Measurements from ENCODE around the gene GABRG2.
"Not testable (repeated sequence)": the region's sequence is repeated elsewhere in the genome, so short reads cannot be mapped to it uniquely, and the experiment has no call there.

Gene GABRG2

GRCh38 chr5:162067655-162068411 lies at the start of gene GABRG2:
Gene GABRG2 (plus strand): TSS chr5:162067773. CDS start chr5:162068000, 227 bp downstream.
- DNase-seq (ENCODE audit: low read depth in 2 of 2): no peak

GRCh38 chr5:162025312-162025711 lies 42.3 kb upstream of the GABRG2 start:
- no peak for DNase-seq (ENCODE audit: low read depth in 2 of 2)

GRCh38 chr5:162026803-162027202 lies 40.8 kb upstream of the GABRG2 start:
- no peak for DNase-seq (ENCODE audit: low read depth in 2 of 2)

- DNase-seq (ENCODE audit: low read depth in 2 of 2): no peak
Observed at GRCh38 chr5:162037431-162037830, 30.1 kb upstream of the GABRG2 start.

- DNase-seq (ENCODE audit: low read depth in 2 of 2): no peak
Observed at GRCh38 chr5:162047279-162047678, 20.3 kb upstream of the GABRG2 start.

- no peak for DNase-seq (ENCODE audit: low read depth in 2 of 2)
Observed at GRCh38 chr5:162052676-162053075, 14.9 kb upstream of the GABRG2 start.

GRCh38 chr5:162055095-162055494 lies 12.5 kb upstream of the GABRG2 start:
- not testable (repeated sequence) for DNase-seq (ENCODE audit: low read depth in 2 of 2)

- DNase-seq (ENCODE audit: low read depth in 2 of 2): no peak
Observed at GRCh38 chr5:162067162-162067561, 411 bp upstream of the GABRG2 start.

GRCh38 chr5:162068412-162068811 lies 839 bp downstream of the GABRG2 start:
- DNase-seq (ENCODE audit: low read depth in 2 of 2): no peak

GRCh38 chr5:162068936-162069335 lies 1.4 kb downstream of the GABRG2 start:
- DNase-seq (ENCODE audit: low read depth in 2 of 2): no peak

GRCh38 chr5:162078805-162079204 lies 11.2 kb downstream of the GABRG2 start:
- DNase-seq (ENCODE audit: low read depth in 2 of 2): no peak

- DNase-seq (ENCODE audit: low read depth in 2 of 2): no peak
Observed at GRCh38 chr5:162091336-162091735, 23.8 kb downstream of the GABRG2 start.

- DNase-seq (ENCODE audit: low read depth in 2 of 2): no peak
Observed at GRCh38 chr5:162096448-162096847, 28.9 kb downstream of the GABRG2 start.

GRCh38 chr5:162107591-162107990 lies 40.0 kb downstream of the GABRG2 start:
- no peak for DNase-seq (ENCODE audit: low read depth in 2 of 2)

- DNase-seq (ENCODE audit: low read depth in 2 of 2): no peak
Observed at GRCh38 chr5:162119801-162120200, 52.2 kb downstream of the GABRG2 start.

GRCh38 chr5:162128117-162128516 lies 60.5 kb downstream of the GABRG2 start:
- DNase-seq (ENCODE audit: low read depth in 2 of 2): no peak

- DNase-seq (ENCODE audit: low read depth in 2 of 2): no peak
Observed at GRCh38 chr5:162132348-162132747, 64.8 kb downstream of the GABRG2 start.

- no peak for DNase-seq (ENCODE audit: low read depth in 2 of 2)
Observed at GRCh38 chr5:162139190-162139589, 71.6 kb downstream of the GABRG2 start.

GRCh38 chr5:162154242-162154641 lies 86.7 kb downstream of the GABRG2 start:
- no peak for DNase-seq (ENCODE audit: low read depth in 2 of 2)

GRCh38 chr5:162160401-162160800 lies 92.8 kb downstream of the GABRG2 start:
- no peak for DNase-seq (ENCODE audit: low read depth in 2 of 2)

GRCh38 chr5:162163663-162164062 lies 96.1 kb downstream of the GABRG2 start:
- DNase-seq (ENCODE audit: low read depth in 2 of 2): no peak

- no peak for DNase-seq (ENCODE audit: low read depth in 2 of 2)
Observed at GRCh38 chr5:162174358-162174974, 106.9 kb downstream of the GABRG2 start.

GRCh38 chr5:162187371-162187770 lies 119.8 kb downstream of the GABRG2 start:
- DNase-seq (ENCODE audit: low read depth in 2 of 2): no peak
